ENCODE measurements around the gene SORBS1. TPM values are rescaled to one million over a fixed set of nuclear protein-coding genes. Genes with fewer than 3 reads are reported as not detected.

SORBS1 gene
- polyA plus RNA-seq, 1 donor from 2014 or later, result 39.5 TPM

DNA sequence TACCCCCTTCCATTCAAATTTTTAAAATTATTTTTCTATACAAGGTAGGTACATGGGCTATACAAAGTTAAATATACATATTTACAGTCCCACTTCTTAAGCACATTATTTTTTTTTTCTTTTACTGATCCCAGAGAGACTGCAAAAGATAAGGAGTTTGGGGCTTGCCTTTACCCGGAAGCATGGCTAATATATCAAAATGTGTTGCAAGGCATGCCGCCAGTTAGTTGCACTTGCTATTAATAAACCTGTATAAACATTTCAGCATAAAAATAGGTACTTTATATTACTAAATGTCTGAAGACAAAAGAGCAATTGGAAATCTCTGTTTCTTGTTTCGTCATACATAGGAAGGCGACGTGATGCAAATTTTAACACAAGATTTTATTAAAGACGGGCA, 248.9 kb downstream of the SORBS1 start:
- Histone ChIP-seq H3F3A (ENCODE audit: insufficient read depth, low read length, poor library complexity, severe bottlenecking) (no peaks in the 10 kb centered on the region), H3K79me2 (replicated peaks; ENCODE audit: insufficient read depth, low read length) (no peaks in the 10 kb centered on the region), H4K20me1 (ENCODE audit: insufficient read depth) (no peaks in the 10 kb centered on the region), H3K36me3 (ENCODE audit: insufficient read depth, low read length) (no peaks in the 10 kb centered on the region), H3K9me3 (ENCODE audit: low read length) (no peaks in the 10 kb centered on the region), H3K4me2 (ENCODE audit: low read length) (no peak overlapping the region), H3K27ac (ENCODE audit: low read length) (no peak overlapping the region), H3K9me2 (ENCODE audit: insufficient read depth, low read length) (no peaks in the 10 kb centered on the region), H3K4me3 (ENCODE audit: low read length) (no peak overlapping the region), H3K9ac (ENCODE audit: low read length) (no peak overlapping the region), H3K27me3 (ENCODE audit: insufficient read depth, low read depth, low read length) (no peaks in the 10 kb centered on the region), H2AFZ (ENCODE audit: low read depth, low read length) (no peak overlapping the region)
- TF ChIP-seq EZH2 (IDR thresholded peaks at IDR 0.05; ENCODE audit: borderline replicate concordance, insufficient read depth, low read length, poor library complexity, severe bottlenecking), result no peak
- TF ChIP-seq, protein P1, sequence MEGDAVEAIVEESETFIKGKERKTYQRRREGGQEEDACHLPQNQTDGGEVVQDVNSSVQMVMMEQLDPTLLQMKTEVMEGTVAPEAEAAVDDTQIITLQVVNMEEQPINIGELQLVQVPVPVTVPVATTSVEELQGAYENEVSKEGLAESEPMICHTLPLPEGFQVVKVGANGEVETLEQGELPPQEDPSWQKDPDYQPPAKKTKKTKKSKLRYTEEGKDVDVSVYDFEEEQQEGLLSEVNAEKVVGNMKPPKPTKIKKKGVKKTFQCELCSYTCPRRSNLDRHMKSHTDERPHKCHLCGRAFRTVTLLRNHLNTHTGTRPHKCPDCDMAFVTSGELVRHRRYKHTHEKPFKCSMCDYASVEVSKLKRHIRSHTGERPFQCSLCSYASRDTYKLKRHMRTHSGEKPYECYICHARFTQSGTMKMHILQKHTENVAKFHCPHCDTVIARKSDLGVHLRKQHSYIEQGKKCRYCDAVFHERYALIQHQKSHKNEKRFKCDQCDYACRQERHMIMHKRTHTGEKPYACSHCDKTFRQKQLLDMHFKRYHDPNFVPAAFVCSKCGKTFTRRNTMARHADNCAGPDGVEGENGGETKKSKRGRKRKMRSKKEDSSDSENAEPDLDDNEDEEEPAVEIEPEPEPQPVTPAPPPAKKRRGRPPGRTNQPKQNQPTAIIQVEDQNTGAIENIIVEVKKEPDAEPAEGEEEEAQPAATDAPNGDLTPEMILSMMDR (IDR thresholded peaks at IDR 0.05; ENCODE audit: poor library complexity, severe bottlenecking), result no peak

DNA sequence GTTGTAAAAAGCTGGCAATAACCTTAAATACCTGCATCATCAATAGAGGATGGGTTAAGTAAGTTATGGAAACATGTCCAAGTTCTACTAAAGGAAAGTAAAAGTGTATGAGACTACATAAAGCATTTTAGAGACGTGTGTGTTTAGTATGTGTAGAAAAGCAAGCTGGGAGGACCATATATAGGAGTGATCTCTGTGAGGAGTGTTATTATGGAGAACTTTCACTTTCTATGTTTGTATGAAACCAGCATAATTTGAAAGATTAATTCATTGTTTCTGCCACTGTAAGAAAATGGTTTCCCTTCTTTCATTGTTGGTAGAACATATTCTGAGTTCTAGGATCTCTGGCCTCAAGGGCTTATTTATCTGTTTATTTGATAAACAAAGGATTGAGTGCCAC, 251.2 kb downstream of the SORBS1 start:
- Histone ChIP-seq H3K4me2 (ENCODE audit: low read length) (no peak overlapping the region), H3K27me3 (ENCODE audit: insufficient read depth, low read depth, low read length) (no peaks in the 10 kb centered on the region), H3K36me3 (ENCODE audit: insufficient read depth, low read length) (no peaks in the 10 kb centered on the region), H3K9ac (ENCODE audit: low read length) (no peak overlapping the region), H3K9me2 (ENCODE audit: insufficient read depth, low read length) (no peaks in the 10 kb centered on the region), H3K4me3 (ENCODE audit: low read length) (no peak overlapping the region), H3F3A (ENCODE audit: insufficient read depth, low read length, poor library complexity, severe bottlenecking) (no peaks in the 10 kb centered on the region), H3K9me3 (ENCODE audit: low read length) (no peaks in the 10 kb centered on the region), H4K20me1 (ENCODE audit: insufficient read depth) (no peaks in the 10 kb centered on the region), H3K79me2 (replicated peaks; ENCODE audit: insufficient read depth, low read length) (no peaks in the 10 kb centered on the region), H3K27ac (ENCODE audit: low read length) (no peak overlapping the region), H2AFZ (ENCODE audit: low read depth, low read length) (no peak overlapping the region)
- TF ChIP-seq SMC3 (conservative IDR thresholded peaks at IDR 0.05; ENCODE audit: poor library complexity) (no peak), POLR2AphosphoS5 (IDR thresholded peaks at IDR 0.05) (no peak), MXI1 (conservative IDR thresholded peaks at IDR 0.05; ENCODE audit: poor library complexity, severe bottlenecking) (no peak), RAD21 (conservative IDR thresholded peaks at IDR 0.05) (no peak), TAF1 (IDR thresholded peaks at IDR 0.05; ENCODE audit: low read depth) (no peak), EZH2 (IDR thresholded peaks at IDR 0.05; ENCODE audit: borderline replicate concordance, insufficient read depth, low read length, poor library complexity, severe bottlenecking) (no peak), EP300 (conservative IDR thresholded peaks at IDR 0.05; ENCODE audit: poor library complexity, severe bottlenecking) (no peak)
- TF ChIP-seq, protein P1 (IDR thresholded peaks at IDR 0.05; ENCODE audit: poor library complexity, severe bottlenecking), result no peak
- TF ChIP-seq, protein P2, sequence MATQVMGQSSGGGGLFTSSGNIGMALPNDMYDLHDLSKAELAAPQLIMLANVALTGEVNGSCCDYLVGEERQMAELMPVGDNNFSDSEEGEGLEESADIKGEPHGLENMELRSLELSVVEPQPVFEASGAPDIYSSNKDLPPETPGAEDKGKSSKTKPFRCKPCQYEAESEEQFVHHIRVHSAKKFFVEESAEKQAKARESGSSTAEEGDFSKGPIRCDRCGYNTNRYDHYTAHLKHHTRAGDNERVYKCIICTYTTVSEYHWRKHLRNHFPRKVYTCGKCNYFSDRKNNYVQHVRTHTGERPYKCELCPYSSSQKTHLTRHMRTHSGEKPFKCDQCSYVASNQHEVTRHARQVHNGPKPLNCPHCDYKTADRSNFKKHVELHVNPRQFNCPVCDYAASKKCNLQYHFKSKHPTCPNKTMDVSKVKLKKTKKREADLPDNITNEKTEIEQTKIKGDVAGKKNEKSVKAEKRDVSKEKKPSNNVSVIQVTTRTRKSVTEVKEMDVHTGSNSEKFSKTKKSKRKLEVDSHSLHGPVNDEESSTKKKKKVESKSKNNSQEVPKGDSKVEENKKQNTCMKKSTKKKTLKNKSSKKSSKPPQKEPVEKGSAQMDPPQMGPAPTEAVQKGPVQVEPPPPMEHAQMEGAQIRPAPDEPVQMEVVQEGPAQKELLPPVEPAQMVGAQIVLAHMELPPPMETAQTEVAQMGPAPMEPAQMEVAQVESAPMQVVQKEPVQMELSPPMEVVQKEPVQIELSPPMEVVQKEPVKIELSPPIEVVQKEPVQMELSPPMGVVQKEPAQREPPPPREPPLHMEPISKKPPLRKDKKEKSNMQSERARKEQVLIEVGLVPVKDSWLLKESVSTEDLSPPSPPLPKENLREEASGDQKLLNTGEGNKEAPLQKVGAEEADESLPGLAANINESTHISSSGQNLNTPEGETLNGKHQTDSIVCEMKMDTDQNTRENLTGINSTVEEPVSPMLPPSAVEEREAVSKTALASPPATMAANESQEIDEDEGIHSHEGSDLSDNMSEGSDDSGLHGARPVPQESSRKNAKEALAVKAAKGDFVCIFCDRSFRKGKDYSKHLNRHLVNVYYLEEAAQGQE (IDR thresholded peaks at IDR 0.05; ENCODE audit: borderline replicate concordance), result no peak

Data from neural cell (in vitro differentiated cells).